ENCODE data around the gene SEMA6D.

DNA sequence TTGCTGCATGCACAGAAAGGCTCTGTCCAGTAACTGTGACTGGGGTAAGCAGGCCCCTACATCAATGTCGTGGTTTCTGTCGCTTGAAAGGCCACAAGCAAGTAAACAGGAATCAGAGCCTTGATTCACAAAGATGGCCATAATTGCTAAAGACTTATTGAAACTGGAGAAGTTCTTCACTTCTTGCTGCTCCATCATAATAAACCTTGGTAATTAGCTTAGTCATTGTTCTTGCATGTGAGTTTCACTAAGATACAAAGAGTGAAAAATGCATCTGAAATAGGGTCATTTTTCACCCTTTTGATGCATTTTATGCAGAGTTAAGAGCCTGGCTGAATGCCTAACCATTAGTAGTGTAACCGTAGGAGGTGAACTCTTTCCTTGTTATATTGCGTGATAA, 3.2 kb downstream of the SEMA6D start:
- TF ChIP-seq, protein P1, sequence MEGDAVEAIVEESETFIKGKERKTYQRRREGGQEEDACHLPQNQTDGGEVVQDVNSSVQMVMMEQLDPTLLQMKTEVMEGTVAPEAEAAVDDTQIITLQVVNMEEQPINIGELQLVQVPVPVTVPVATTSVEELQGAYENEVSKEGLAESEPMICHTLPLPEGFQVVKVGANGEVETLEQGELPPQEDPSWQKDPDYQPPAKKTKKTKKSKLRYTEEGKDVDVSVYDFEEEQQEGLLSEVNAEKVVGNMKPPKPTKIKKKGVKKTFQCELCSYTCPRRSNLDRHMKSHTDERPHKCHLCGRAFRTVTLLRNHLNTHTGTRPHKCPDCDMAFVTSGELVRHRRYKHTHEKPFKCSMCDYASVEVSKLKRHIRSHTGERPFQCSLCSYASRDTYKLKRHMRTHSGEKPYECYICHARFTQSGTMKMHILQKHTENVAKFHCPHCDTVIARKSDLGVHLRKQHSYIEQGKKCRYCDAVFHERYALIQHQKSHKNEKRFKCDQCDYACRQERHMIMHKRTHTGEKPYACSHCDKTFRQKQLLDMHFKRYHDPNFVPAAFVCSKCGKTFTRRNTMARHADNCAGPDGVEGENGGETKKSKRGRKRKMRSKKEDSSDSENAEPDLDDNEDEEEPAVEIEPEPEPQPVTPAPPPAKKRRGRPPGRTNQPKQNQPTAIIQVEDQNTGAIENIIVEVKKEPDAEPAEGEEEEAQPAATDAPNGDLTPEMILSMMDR (IDR thresholded peaks at IDR 0.05), result no peak
- TF ChIP-seq TCF7L2 (IDR thresholded peaks at IDR 0.05; ENCODE audit: low read depth, low read length), result no peak
- TF ChIP-seq SIN3A (IDR thresholded peaks at IDR 0.05; ENCODE audit: borderline replicate concordance, insufficient read depth, low read depth, low read length), result no peak
- TF ChIP-seq, protein P2, sequence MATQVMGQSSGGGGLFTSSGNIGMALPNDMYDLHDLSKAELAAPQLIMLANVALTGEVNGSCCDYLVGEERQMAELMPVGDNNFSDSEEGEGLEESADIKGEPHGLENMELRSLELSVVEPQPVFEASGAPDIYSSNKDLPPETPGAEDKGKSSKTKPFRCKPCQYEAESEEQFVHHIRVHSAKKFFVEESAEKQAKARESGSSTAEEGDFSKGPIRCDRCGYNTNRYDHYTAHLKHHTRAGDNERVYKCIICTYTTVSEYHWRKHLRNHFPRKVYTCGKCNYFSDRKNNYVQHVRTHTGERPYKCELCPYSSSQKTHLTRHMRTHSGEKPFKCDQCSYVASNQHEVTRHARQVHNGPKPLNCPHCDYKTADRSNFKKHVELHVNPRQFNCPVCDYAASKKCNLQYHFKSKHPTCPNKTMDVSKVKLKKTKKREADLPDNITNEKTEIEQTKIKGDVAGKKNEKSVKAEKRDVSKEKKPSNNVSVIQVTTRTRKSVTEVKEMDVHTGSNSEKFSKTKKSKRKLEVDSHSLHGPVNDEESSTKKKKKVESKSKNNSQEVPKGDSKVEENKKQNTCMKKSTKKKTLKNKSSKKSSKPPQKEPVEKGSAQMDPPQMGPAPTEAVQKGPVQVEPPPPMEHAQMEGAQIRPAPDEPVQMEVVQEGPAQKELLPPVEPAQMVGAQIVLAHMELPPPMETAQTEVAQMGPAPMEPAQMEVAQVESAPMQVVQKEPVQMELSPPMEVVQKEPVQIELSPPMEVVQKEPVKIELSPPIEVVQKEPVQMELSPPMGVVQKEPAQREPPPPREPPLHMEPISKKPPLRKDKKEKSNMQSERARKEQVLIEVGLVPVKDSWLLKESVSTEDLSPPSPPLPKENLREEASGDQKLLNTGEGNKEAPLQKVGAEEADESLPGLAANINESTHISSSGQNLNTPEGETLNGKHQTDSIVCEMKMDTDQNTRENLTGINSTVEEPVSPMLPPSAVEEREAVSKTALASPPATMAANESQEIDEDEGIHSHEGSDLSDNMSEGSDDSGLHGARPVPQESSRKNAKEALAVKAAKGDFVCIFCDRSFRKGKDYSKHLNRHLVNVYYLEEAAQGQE (IDR thresholded peaks at IDR 0.05; ENCODE audit: insufficient read depth in 1 of 2, low read depth in 2 of 2, low read length in 1 of 2), result no peak

Measured in Panc1 (cell line).